ENCODE measurements around the gene GNAT3.

GRCh38 chr7:80496586-80496985 lies 15.3 kb downstream of the GNAT3 start:
- TF ChIP-seq POLR2A (IDR thresholded peaks at IDR 0.05) (no peak), CTCF (IDR thresholded peaks at IDR 0.05) (no peak)

All from Peyer's patch (tissue), 4 donors.